Glutamatergic neuron (in vitro differentiated cells): Measurements from ENCODE around the gene KIF12. TPM values are rescaled to one million over a fixed set of nuclear protein-coding genes. Genes with fewer than 3 reads are reported as not detected.

Experiments
- DNase-seq: peaks from one replicate; pipeline ENCODE4 v3.0.0; 2022
- H3K27ac Mint-ChIP-seq: one replicate; pipeline ENCODE4 v1.8.0; 2020; ENCODE audit warnings: mild to moderate bottlenecking, mixed read lengths, inconsistent platforms; ENCODE audit not compliant: unreplicated experiment
- H3K27me3 Mint-ChIP-seq: one replicate; pipeline ENCODE4 v1.8.0; 2020; ENCODE audit warnings: mild to moderate bottlenecking, moderate library complexity, mixed read lengths, inconsistent platforms; ENCODE audit not compliant: unreplicated experiment
- H3K36me3 Mint-ChIP-seq: one replicate; pipeline ENCODE4 v1.8.0; 2020; ENCODE audit warnings: mild to moderate bottlenecking, mixed read lengths, inconsistent platforms; ENCODE audit not compliant: unreplicated experiment
- H3K4me1 Mint-ChIP-seq: one replicate; pipeline ENCODE4 v1.8.0; 2020; ENCODE audit warnings: mild to moderate bottlenecking, low read depth, mixed read lengths, inconsistent platforms; ENCODE audit not compliant: unreplicated experiment
- H3K4me3 Mint-ChIP-seq: one replicate; pipeline ENCODE4 v1.8.0; 2020; ENCODE audit warnings: mild to moderate bottlenecking, mixed read lengths, inconsistent platforms; ENCODE audit not compliant: unreplicated experiment
- H3K9me3 Mint-ChIP-seq: one replicate; pipeline ENCODE4 v1.8.0; 2020; ENCODE audit warnings: mild to moderate bottlenecking, moderate library complexity, mixed read lengths, inconsistent platforms; ENCODE audit not compliant: unreplicated experiment
- total RNA-seq: library from RNA; stranded (reverse); fragmentation: NEBNext Ultra II Directional; extraction: Animal tissue kit (Norgen Biotek cat#: 25700); gene quantifications from one replicate; pipeline ENCODE4 v1.2.1, GENCODE V29; 2021; ENCODE audit not compliant: unreplicated experiment
- TF ChIP-seq, protein P1 (sequence below): fragments of 200-600 bp; sonication (generic); IDR thresholded peaks from one replicate; pipeline ENCODE4 v1.5.0; 2021; ENCODE audit not compliant: partially characterized antibody, unreplicated experiment

Gene KIF12
- total RNA-seq, 1 donor from 2014 or later = 0.93 TPM

GRCh38 chr9:114096866-114097612 is 2.1 kb downstream of the KIF12 start:
- Mint-ChIP-seq H3K27me3 (peaks cover 5% of the 10 kb centered on the region), H3K4me1 (peaks cover 3% of the 10 kb centered on the region), H3K36me3 (peaks cover 5% of the 10 kb centered on the region), H3K9me3 (peaks cover 10% of the 10 kb centered on the region), H3K4me3 (peak overlapping the region; percentile 61), H3K27ac (no peak overlapping the region)
- TF ChIP-seq, protein P1, sequence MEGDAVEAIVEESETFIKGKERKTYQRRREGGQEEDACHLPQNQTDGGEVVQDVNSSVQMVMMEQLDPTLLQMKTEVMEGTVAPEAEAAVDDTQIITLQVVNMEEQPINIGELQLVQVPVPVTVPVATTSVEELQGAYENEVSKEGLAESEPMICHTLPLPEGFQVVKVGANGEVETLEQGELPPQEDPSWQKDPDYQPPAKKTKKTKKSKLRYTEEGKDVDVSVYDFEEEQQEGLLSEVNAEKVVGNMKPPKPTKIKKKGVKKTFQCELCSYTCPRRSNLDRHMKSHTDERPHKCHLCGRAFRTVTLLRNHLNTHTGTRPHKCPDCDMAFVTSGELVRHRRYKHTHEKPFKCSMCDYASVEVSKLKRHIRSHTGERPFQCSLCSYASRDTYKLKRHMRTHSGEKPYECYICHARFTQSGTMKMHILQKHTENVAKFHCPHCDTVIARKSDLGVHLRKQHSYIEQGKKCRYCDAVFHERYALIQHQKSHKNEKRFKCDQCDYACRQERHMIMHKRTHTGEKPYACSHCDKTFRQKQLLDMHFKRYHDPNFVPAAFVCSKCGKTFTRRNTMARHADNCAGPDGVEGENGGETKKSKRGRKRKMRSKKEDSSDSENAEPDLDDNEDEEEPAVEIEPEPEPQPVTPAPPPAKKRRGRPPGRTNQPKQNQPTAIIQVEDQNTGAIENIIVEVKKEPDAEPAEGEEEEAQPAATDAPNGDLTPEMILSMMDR = no peak
- no peak for DNase-seq

DNA sequence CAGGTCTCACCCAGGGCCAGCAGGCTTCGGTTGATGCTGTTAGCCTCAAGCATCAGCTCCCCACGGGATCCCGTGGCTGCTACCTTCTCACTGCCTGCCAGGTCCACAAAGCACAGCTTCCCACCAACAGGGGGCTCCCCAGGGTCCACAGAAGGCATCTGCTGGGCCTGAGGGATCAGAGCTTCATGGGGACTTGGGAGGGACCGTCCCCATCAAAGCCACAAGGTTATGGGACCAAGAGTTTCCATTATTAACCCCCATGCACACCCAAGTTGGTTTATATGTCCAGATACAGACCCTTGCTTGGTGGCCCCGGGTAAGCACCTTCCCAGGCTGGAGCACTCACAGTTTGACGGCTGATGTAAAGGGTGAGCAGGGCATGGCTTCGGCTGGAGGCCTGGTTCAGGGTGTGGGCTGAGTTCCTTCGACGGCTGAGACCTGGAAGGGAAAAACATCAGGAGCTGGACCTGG is 3.0 kb downstream of the KIF12 start:
- H3K4me1 Mint-ChIP-seq = peaks cover 3% of the 10 kb centered on the region
- no peak for DNase-seq
- TF ChIP-seq, protein P1 = no peak
- H3K4me3 Mint-ChIP-seq = peak overlapping the region; percentile 35
- H3K27me3 Mint-ChIP-seq = peaks cover 5% of the 10 kb centered on the region
- no peak overlapping the region for H3K27ac Mint-ChIP-seq
- peaks cover 6% of the 10 kb centered on the region for H3K9me3 Mint-ChIP-seq
- no peaks in the 10 kb centered on the region for H3K36me3 Mint-ChIP-seq

DNA sequence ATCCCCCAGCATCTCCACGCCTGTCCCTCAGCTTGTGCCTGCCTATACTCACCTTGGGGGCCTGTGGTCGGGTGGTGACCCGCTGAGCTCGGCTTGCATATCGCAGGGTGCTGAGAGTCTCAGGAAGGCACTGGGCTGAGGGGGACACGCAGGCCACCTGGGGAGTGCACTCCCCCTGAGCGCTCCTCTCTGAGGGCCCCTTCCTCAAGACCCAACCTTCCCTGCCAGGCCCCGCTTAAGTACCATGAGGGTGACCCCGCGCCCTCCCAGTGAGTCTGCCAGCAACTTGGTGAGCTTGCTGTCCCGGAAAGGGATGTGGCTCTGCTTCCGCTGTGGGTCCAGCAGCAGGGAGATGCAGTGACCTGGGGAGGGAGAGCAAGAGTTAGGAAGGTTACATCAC is 4.1 kb downstream of the KIF12 start:
- Mint-ChIP-seq H3K27ac (no peak overlapping the region), H3K27me3 (peaks cover 7% of the 10 kb centered on the region), H3K4me3 (no peak overlapping the region), H3K4me1 (peaks cover 3% of the 10 kb centered on the region), H3K9me3 (peaks cover 5% of the 10 kb centered on the region), H3K36me3 (no peaks in the 10 kb centered on the region)
- TF ChIP-seq, protein P1 = no peak
- no peak for DNase-seq

DNA sequence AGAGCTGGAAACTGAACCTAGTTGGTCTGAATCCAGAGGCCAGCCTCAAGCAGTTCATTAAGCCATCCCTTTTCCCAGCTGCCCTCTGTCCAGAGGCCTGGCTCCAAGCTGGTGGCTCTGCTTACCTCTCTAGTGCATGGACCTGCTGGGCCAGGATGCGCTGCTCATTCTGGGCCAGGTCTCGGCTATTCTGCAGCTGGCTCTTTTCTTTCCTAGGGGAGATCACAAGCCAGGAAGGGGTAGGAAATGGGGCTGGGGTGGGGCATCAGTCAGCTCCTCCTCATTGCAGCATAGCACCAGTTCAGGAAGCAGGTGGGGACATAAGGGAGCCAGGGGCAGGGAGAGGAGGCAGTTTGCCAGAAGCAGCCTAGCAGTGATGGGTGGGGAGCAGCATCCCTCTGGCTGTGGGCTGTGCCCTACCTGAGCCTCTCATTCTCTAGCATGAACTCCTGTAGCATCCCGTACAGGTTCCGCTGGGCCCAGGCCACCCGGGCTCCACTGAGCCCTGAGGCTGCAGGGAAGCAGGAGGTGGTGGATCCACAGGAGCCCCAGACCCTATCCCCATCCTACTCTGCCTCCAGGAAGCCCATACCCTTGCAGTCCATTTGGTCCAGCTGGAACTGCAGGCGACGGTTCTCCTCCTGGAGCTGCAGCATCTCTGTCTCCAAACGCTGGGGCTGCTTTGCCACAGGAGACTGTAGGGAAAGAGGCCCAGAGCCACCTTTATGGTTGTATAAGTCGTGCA is 5.2 kb downstream of the KIF12 start:
- Mint-ChIP-seq H3K4me1 (peaks cover under 1% of the 10 kb centered on the region), H3K27me3 (peaks cover 5% of the 10 kb centered on the region), H3K36me3 (no peaks in the 10 kb centered on the region), H3K9me3 (peaks cover 2% of the 10 kb centered on the region), H3K4me3 (no peak overlapping the region), H3K27ac (no peak overlapping the region)
- TF ChIP-seq, protein P1 = no peak
- no peak for DNase-seq

DNA sequence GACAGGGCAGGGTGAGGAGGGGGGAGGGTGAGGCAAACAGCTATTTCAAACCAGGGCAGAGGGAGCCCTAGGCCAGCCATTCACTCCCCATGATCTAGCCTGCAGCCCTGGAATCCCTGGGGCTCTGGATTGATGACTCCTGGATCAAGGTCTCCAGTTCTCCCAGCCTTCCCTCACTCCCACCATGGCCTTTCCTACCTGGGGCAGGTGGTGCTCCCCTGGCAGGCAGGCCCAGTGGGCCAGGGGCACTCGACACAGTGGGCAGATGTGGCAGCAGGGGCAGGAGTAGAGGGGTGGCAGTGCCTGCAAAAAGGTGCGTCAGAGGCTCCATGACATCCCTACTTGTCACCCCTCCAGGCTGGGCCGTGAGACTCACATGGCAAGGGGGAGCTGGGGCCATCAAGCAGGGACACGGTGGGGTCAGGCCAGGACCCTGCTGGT is 6.0 kb downstream of the KIF12 start:
- Mint-ChIP-seq H3K27ac (no peak overlapping the region), H3K9me3 (peaks cover 2% of the 10 kb centered on the region), H3K36me3 (no peaks in the 10 kb centered on the region), H3K4me1 (no peaks in the 10 kb centered on the region), H3K27me3 (peaks cover 5% of the 10 kb centered on the region), H3K4me3 (no peak overlapping the region)
- no peak for DNase-seq
- TF ChIP-seq, protein P1 = no peak
